HepG2 (cell line): ENCODE results near the gene MRGPRE. TPM values are rescaled to one million over a fixed set of nuclear protein-coding genes. Genes with fewer than 3 reads are reported as not detected.

Experiments
- ATAC-seq: fragments of 200-7000 bp; cut with Tn5 transposase; 3 replicates; pipeline ENCODE4 v1.9.1; 2020; ENCODE audit warnings: mild to moderate bottlenecking, moderate library complexity
- BruUV-seq: library from RNA; stranded (reverse); fragments of 400-500 nt; replicated peaks from 2 replicates; lab custom pipeline; 2021; lab: Mats Ljungman, UMichigan
- CTCF ChIA-PET: fragments of 300-600 bp; formaldehyde crosslinking; extraction: SDS; loops from one replicate; lab custom pipeline; 2021; ENCODE audit warnings: low total read pairs, inconsistent platforms, low intra/inter-chr PET ratio; lab: Yijun Ruan, JAX
- POLR2A ChIA-PET: fragments of 350-600 bp; sonication (Branson Sonifier 250); formaldehyde crosslinking; loops from one replicate; lab custom pipeline; 2020; ENCODE audit warnings: antibody characterized with exemption, inconsistent platforms; lab: Yijun Ruan, JAX
- DNase-seq: peaks from one replicate; pipeline ENCODE4 v3.0.0-alpha.2; 2015; ENCODE audit warnings: low spot score
- FAIRE-seq: peaks from 3 replicates; lab custom pipeline; 2011; peaks lifted over from hg19 to GRCh38; lab: Jason Lieb, UNC
- H2AFZ ChIP-seq: one replicate; pipeline ENCODE4 v1.6.1; 2011; ENCODE audit warnings: low read length, inconsistent platforms
- H3K27ac ChIP-seq: fragments of 300-600 bp; 3 replicates; pipeline ENCODE4 v1.8.0; 2011; ENCODE audit warnings: mixed run types, mild to moderate bottlenecking, mixed read lengths, low read length, inconsistent platforms; ENCODE audit not compliant: insufficient read depth; ENCODE audit errors: extremely low read length
- H3K27me3 ChIP-seq, 2 experiments: fragments of 200-600 bp in 1 of 2; 2 replicates in 1 of 2; 3 replicates in 1 of 2; pipeline versions ENCODE4 v1.6.0 to v1.8.0; 2011; ENCODE audit warnings: low read length in 2 of 2, mild to moderate bottlenecking in 2 of 2, moderate library complexity in 2 of 2, inconsistent platforms in 1 of 2; ENCODE audit not compliant: insufficient read depth in 2 of 2, control insufficient read depth in 1 of 2
- H3K36me3 ChIP-seq, 2 experiments: fragments of 200-600 bp in 1 of 2; replicated peaks in 1 of 2; 2 replicates in 1 of 2; 3 replicates in 1 of 2; pipeline versions ENCODE4 v1.5.1 to v1.8.0; 2011; ENCODE audit warnings: low read length in 2 of 2, inconsistent platforms in 1 of 2; ENCODE audit not compliant: insufficient read depth in 2 of 2, control insufficient read depth in 1 of 2
- H3K4me1 ChIP-seq: 2 replicates; pipeline ENCODE4 v1.5.1; 2012; ENCODE audit warnings: low read length, inconsistent platforms; ENCODE audit not compliant: insufficient read depth
- H3K4me2 ChIP-seq: 2 replicates; pipeline ENCODE4 v1.6.0; 2011; ENCODE audit warnings: low read depth, low read length, inconsistent platforms
- H3K4me3 ChIP-seq, 3 experiments: fragments of 200-600 bp in 1 of 3; sonication (generic), shearing (Covaris generic) in 1 of 3; replicated peaks in 1 of 3; 2 replicates each; pipeline ENCODE4 v1.5.1; 2011 to 2016; ENCODE audit warnings: low read length in 3 of 3, inconsistent platforms in 2 of 3, low read depth in 2 of 3, mild to moderate bottlenecking in 2 of 3, control low read depth in 1 of 3, mixed read lengths in 1 of 3; ENCODE audit not compliant: insufficient read depth in 1 of 3
- H3K79me2 ChIP-seq: one replicate; pipeline ENCODE4 v1.6.1; 2011; ENCODE audit warnings: low read length, inconsistent platforms; ENCODE audit not compliant: insufficient read depth
- H3K9ac ChIP-seq: 2 replicates; pipeline ENCODE4 v1.6.0; 2011; ENCODE audit warnings: mild to moderate bottlenecking, low read depth, low read length, inconsistent platforms; ENCODE audit not compliant: insufficient read depth
- H3K9me3 ChIP-seq: 2 replicates; pipeline ENCODE4 v1.5.1; 2012; ENCODE audit warnings: mild to moderate bottlenecking, low read length
- H4K20me1 ChIP-seq: 2 replicates; pipeline ENCODE4 v1.6.0; 2011; ENCODE audit warnings: inconsistent platforms, mild to moderate bottlenecking, low read length, moderate library complexity; ENCODE audit not compliant: insufficient read depth
- AHR ChIP-seq: IDR thresholded peaks from 2 replicates; pipeline ENCODE4 v1.6.1; 2018; ENCODE audit warnings: missing genetic modification reagents, missing compliant biosample characterization
- BCL6 ChIP-seq: IDR thresholded peaks from 2 replicates; pipeline ENCODE4 v1.6.1; 2016; ENCODE audit warnings: missing genetic modification reagents, missing compliant biosample characterization
- CENPX ChIP-seq: sonication (generic); formaldehyde crosslinking; IDR thresholded peaks from 2 replicates; pipeline ENCODE4 v1.9.0; 2021; ENCODE audit warnings: mild to moderate bottlenecking, missing genetic modification reagents, moderate library complexity
- FOSL2 ChIP-seq: sonication (generic); formaldehyde crosslinking; IDR thresholded peaks from 2 replicates; pipeline ENCODE4 v1.4.0; 2020; ENCODE audit warnings: missing genetic modification reagents
- FOXC1 ChIP-seq: sonication (generic); formaldehyde crosslinking; IDR thresholded peaks from 2 replicates; pipeline ENCODE4 v1.8.0; 2022; ENCODE audit warnings: mild to moderate bottlenecking, missing genetic modification reagents, borderline replicate concordance
- FOXO1 ChIP-seq: sonication (generic); formaldehyde crosslinking; IDR thresholded peaks from 2 replicates; pipeline ENCODE4 v1.4.0; 2020; ENCODE audit warnings: missing genetic modification reagents
- HIVEP1 ChIP-seq: sonication (generic); formaldehyde crosslinking; IDR thresholded peaks from 2 replicates; pipeline ENCODE4 v1.4.0; 2020; ENCODE audit warnings: mild to moderate bottlenecking, missing genetic modification reagents
- ISX ChIP-seq: sonication (generic); formaldehyde crosslinking; conservative IDR thresholded peaks from 2 replicates; pipeline ENCODE4 v1.5.0; 2020; ENCODE audit warnings: missing genetic modification reagents
- NR2C2 ChIP-seq: sonication (generic); formaldehyde crosslinking; IDR thresholded peaks from 2 replicates; pipeline ENCODE4 v1.4.0; 2020; ENCODE audit warnings: missing genetic modification reagents, mild to moderate bottlenecking, moderate library complexity, borderline replicate concordance
- PRPF4 ChIP-seq: fragments of 200-400 bp; formaldehyde crosslinking; IDR thresholded peaks from 2 replicates; pipeline ENCODE4 v1.6.1; 2016; ENCODE audit warnings: low read length, low read depth; ENCODE audit not compliant: poor library complexity, severe bottlenecking
- RBM39 ChIP-seq: fragments of 200-400 bp; formaldehyde crosslinking; IDR thresholded peaks from one replicate; pipeline ENCODE4 v1.6.1; 2018; ENCODE audit warnings: antibody characterized with exemption, mild to moderate bottlenecking, low read depth, low read length; ENCODE audit not compliant: poor library complexity, severe bottlenecking
- SP5 ChIP-seq: IDR thresholded peaks from 2 replicates; pipeline ENCODE4 v1.6.1; 2016; ENCODE audit warnings: low read depth, borderline replicate concordance
- TEAD2 ChIP-seq: sonication (generic); formaldehyde crosslinking; IDR thresholded peaks from 2 replicates; pipeline ENCODE4 v1.9.0; 2021; ENCODE audit warnings: missing genetic modification reagents
- ZFX ChIP-seq: sonication (generic); formaldehyde crosslinking; IDR thresholded peaks from 2 replicates; pipeline ENCODE4 v1.4.0; 2020; ENCODE audit warnings: mild to moderate bottlenecking, low read depth, missing genetic modification reagents, moderate library complexity
- ZNF30 ChIP-seq: sonication (generic); formaldehyde crosslinking; IDR thresholded peaks from 2 replicates; pipeline ENCODE4 v1.5.0; 2020; ENCODE audit warnings: mild to moderate bottlenecking, missing genetic modification reagents
- ZNF574 ChIP-seq: sonication (generic); formaldehyde crosslinking; IDR thresholded peaks from 2 replicates; pipeline ENCODE4 v1.4.0; 2020; ENCODE audit warnings: missing genetic modification reagents
- ZNF749 ChIP-seq: sonication (generic); formaldehyde crosslinking; IDR thresholded peaks from 2 replicates; pipeline ENCODE4 v1.8.0; 2022; ENCODE audit warnings: mild to moderate bottlenecking, missing genetic modification reagents, moderate library complexity, borderline replicate concordance
- ZZZ3 ChIP-seq: sonication (generic); formaldehyde crosslinking; IDR thresholded peaks from 2 replicates; pipeline ENCODE4 v1.4.0; 2020; ENCODE audit warnings: missing genetic modification reagents, mild to moderate bottlenecking, borderline replicate concordance
- WGBS: methylation state at CpG from one replicate; pipeline ENCODE4 v1.1.6; 2017; ENCODE audit warnings: low lambda C conversion rate; 5-methylcytosine and 5-hydroxymethylcytosine counted together
- in situ Hi-C: cut with HindIII; loops from 2 replicates; pipeline ENCODE4 v1.10.0; 2017; ENCODE audit warnings: low pct_unique_long_range_greater_than_20kb; ENCODE audit not compliant: extremely low pct_ligation_motif_present
- intact Hi-C: fragments of 100-400 bp; cut with micrococcal nuclease; formaldehyde crosslinking; loops from one replicate; pipeline ENCODE4 v1.10.0; 2022; ENCODE audit not compliant: unreplicated experiment
- polyA plus RNA-seq, 8 experiments: library from polyadenylated mRNA; depleted of rRNA in 3 of 8; stranded (reverse) in 7 of 8; unstranded in 1 of 8; fragments of >200 nt; fragmentation: Illumina TruSeq in 4 of 8; extraction: Trizol in 4 of 8; gene quantifications; 2 replicates each; pipeline versions ENCODE4 v1.2.1 to v1.2.3, GENCODE V29; 2011 to 2016; ENCODE audit warnings: low read depth in 4 of 8, missing spikeins in 1 of 8, mixed read lengths in 1 of 8; ENCODE audit not compliant: insufficient read depth in 1 of 8
- total RNA-seq, 5 experiments: library from RNA; depleted of rRNA; stranded (reverse); fragments of >200 nt; fragmentation: Illumina TruSeq; extraction: Trizol; gene quantifications; 2 replicates each; pipeline ENCODE4 v1.2.3, GENCODE V29; 2016; ENCODE audit warnings: low read depth in 1 of 5
- TF ChIP-seq, protein P1 (sequence below): sonication (generic); formaldehyde crosslinking; IDR thresholded peaks from 2 replicates; pipeline ENCODE4 v1.5.1; 2020; ENCODE audit warnings: missing genetic modification reagents, mild to moderate bottlenecking, borderline replicate concordance

MRGPRE gene
- total and polyA plus RNA-seq, 2 of the 13 experiments (the other 11 are each of a cell fraction or from before 2014, with no cell fraction given), result not detected

- CTCF ChIA-PET, result no interaction called here
- no peaks in the 10 kb centered on the region for H4K20me1 ChIP-seq
- BruUV-seq, result no TSS peak
- intact Hi-C loops, result no loop called here
- no peak for DNase-seq
- in situ Hi-C loops, result no loop called here
- WGBS, result 34% methylated on average over 8 of the region's 12 CpGs
- POLR2A ChIA-PET, result no interaction called here
- no peak overlapping the region for H3K4me3 ChIP-seq
- H2AFZ ChIP-seq, result no peak overlapping the region
- TF ChIP-seq CENPX (CRISPR knock-in tag) (no peak), ZZZ3 (CRISPR knock-in tag) (no peak), BCL6 (no peak), FOXO1 (no peak), ZNF30 (CRISPR knock-in tag) (no peak), FOXC1 (CRISPR knock-in tag) (no peak), ZNF749 (CRISPR knock-in tag) (no peak), RBM39 (no peak), FOSL2 (CRISPR knock-in tag) (no peak), PRPF4 (no peak), HIVEP1 (CRISPR knock-in tag) (no peak), ISX (CRISPR knock-in tag) (no peak), AHR (no peak), NR2C2 (CRISPR knock-in tag) (no peak), TEAD2 (no peak), ZNF574 (no peak), ZFX (CRISPR knock-in tag) (no peak), SP5 (no peak)
- TF ChIP-seq, protein P1, sequence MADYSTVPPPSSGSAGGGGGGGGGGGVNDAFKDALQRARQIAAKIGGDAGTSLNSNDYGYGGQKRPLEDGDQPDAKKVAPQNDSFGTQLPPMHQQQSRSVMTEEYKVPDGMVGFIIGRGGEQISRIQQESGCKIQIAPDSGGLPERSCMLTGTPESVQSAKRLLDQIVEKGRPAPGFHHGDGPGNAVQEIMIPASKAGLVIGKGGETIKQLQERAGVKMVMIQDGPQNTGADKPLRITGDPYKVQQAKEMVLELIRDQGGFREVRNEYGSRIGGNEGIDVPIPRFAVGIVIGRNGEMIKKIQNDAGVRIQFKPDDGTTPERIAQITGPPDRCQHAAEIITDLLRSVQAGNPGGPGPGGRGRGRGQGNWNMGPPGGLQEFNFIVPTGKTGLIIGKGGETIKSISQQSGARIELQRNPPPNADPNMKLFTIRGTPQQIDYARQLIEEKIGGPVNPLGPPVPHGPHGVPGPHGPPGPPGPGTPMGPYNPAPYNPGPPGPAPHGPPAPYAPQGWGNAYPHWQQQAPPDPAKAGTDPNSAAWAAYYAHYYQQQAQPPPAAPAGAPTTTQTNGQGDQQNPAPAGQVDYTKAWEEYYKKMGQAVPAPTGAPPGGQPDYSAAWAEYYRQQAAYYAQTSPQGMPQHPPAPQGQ (CRISPR knock-in tag), result no peak
- no peak overlapping the region for H3K9ac ChIP-seq
- H3K9me3 ChIP-seq, result no peaks in the 10 kb centered on the region; the same call in 1 of the 2 replicates
- FAIRE-seq, result no peak
- no peaks in the 10 kb centered on the region for H3K36me3 ChIP-seq
- ATAC-seq, result no peak
- H3K79me2 ChIP-seq, result no peaks in the 10 kb centered on the region
- no peak overlapping the region for H3K4me2 ChIP-seq
- peaks cover 3 to 38% of the 10 kb centered on the region in 2 experiments; a peak in 4 of 5 replicates for H3K27me3 ChIP-seq
- no peak overlapping the region for H3K27ac ChIP-seq
- no peaks in the 10 kb centered on the region for H3K4me1 ChIP-seq
Observed at GRCh38 chr11:3181725-3182461, 50.3 kb downstream of the MRGPRE start.
